Measurements from ENCODE around the gene FAM221B. TPM values are rescaled to one million over a fixed set of nuclear protein-coding genes. Genes with fewer than 3 reads are reported as not detected.

FAM221B gene
- total RNA-seq, 4 donors from 2014 or later, result not detected

- H3K27ac ChIP-seq, result no peak overlapping the region
- no peaks in the 10 kb centered on the region for H3K9me3 ChIP-seq
- no peak overlapping the region for H3K4me3 ChIP-seq
- TF ChIP-seq CTCF (IDR thresholded peaks at IDR 0.05) (no peak), POLR2A (IDR thresholded peaks at IDR 0.05) (no peak), EP300 (IDR thresholded peaks at IDR 0.05) (no peak), POLR2AphosphoS5 (IDR thresholded peaks at IDR 0.05) (no peak)
- peaks cover 71% of the 10 kb centered on the region for H3K4me1 ChIP-seq
- DNase-seq (ENCODE audit: low spot score in 2 of 2), result no peak
- H3K36me3 ChIP-seq, result no peaks in the 10 kb centered on the region
- WGBS, result 76% methylated on average over 4 of the region's 4 CpGs
- H3K27me3 ChIP-seq, result no peaks in the 10 kb centered on the region
Measured at GRCh38 chr9:35831040-35831439, 2.5 kb upstream of the FAM221B start.

GRCh38 chr9:35829764-35830096 is 1.2 kb upstream of the FAM221B start:
- TF ChIP-seq EP300 (IDR thresholded peaks at IDR 0.05) (no peak), CTCF (IDR thresholded peaks at IDR 0.05) (no peak), POLR2A (IDR thresholded peaks at IDR 0.05) (no peak), POLR2AphosphoS5 (IDR thresholded peaks at IDR 0.05) (no peak)
- DNase-seq (ENCODE audit: low spot score in 2 of 2), result no peak
- Histone ChIP-seq H3K27me3 (no peaks in the 10 kb centered on the region), H3K27ac (peak overlapping the region; percentile 95), H3K4me1 (peaks cover 68% of the 10 kb centered on the region), H3K36me3 (no peaks in the 10 kb centered on the region), H3K4me3 (peak overlapping the region; percentile 84), H3K9me3 (no peaks in the 10 kb centered on the region)
- 52% methylated on average over 2 of the region's 2 CpGs for WGBS

GRCh38 chr9:35829084-35829763 is 692 bp upstream of the FAM221B start, which contains the start of gene TMEM8B:
TSS of gene TMEM8B (plus strand) at chr9:35829228. CDS start at chr9:35829448, 220 bp downstream.
- Histone ChIP-seq H3K27ac (peak within 1 kb of the TSS; percentile 95), H3K9me3 (no peaks in the 10 kb centered on the region), H3K4me3 (peak within 1 kb of the TSS; percentile 84), H3K4me1 (peaks cover 63% of the 10 kb centered on the region), H3K27me3 (no peaks in the 10 kb centered on the region), H3K36me3 (no peaks in the 10 kb centered on the region)
- no peak for TF ChIP-seq POLR2A (IDR thresholded peaks at IDR 0.05)
- no peak for TF ChIP-seq CTCF (IDR thresholded peaks at IDR 0.05)
- TF ChIP-seq POLR2AphosphoS5 (IDR thresholded peaks at IDR 0.05), result no peak
- no peak for TF ChIP-seq EP300 (IDR thresholded peaks at IDR 0.05)
- DNase-seq (ENCODE audit: low spot score in 2 of 2), result peak; percentile 99 to 100
- 4% methylated on average over 22 of the region's 53 CpGs for WGBS

- TF ChIP-seq CTCF (IDR thresholded peaks at IDR 0.05), result no peak
- no peak for TF ChIP-seq POLR2AphosphoS5 (IDR thresholded peaks at IDR 0.05)
- TF ChIP-seq EP300 (IDR thresholded peaks at IDR 0.05), result no peak
- no peak for TF ChIP-seq POLR2A (IDR thresholded peaks at IDR 0.05)
- WGBS, result 66% methylated on average over 3 of the region's 3 CpGs
- Histone ChIP-seq H3K4me3 (no peak overlapping the region), H3K36me3 (no peaks in the 10 kb centered on the region), H3K9me3 (no peaks in the 10 kb centered on the region), H3K4me1 (peaks cover 53% of the 10 kb centered on the region), H3K27ac (no peak overlapping the region), H3K27me3 (no peaks in the 10 kb centered on the region)
- DNase-seq (ENCODE audit: low spot score in 2 of 2), result no peak
Measured at GRCh38 chr9:35827486-35827885, 1.0 kb downstream of the FAM221B start.

- Histone ChIP-seq H3K9me3 (no peaks in the 10 kb centered on the region), H3K4me3 (no peak overlapping the region), H3K27ac (peak overlapping the region; percentile 54), H3K36me3 (no peaks in the 10 kb centered on the region), H3K27me3 (no peaks in the 10 kb centered on the region), H3K4me1 (peaks cover 53% of the 10 kb centered on the region)
- TF ChIP-seq CTCF (IDR thresholded peaks at IDR 0.05) (peak; percentile 54 to 84), EP300 (IDR thresholded peaks at IDR 0.05) (no peak)
- no peak for DNase-seq (ENCODE audit: low spot score in 2 of 2)
- WGBS, result 8% methylated on average over 4 of the region's 4 CpGs
Measured at GRCh38 chr9:35826071-35826701, 2.3 kb downstream of the FAM221B start.
